ENCODE results near the gene SH3GLB1. TPM values are rescaled to one million over a fixed set of nuclear protein-coding genes. Genes with fewer than 3 reads are reported as not detected.

SH3GLB1 gene
- total and polyA plus RNA-seq, 10 of the 15 experiments (the other 5 are each of a cell fraction or from before 2014, with no cell fraction given) = 18.0 to 59.0 (median 36.5) TPM

GRCh38 chr1:86750530-86750929 is 46.2 kb downstream of the SH3GLB1 start:
- no peak overlapping the region for H3K9ac ChIP-seq (ENCODE audit: control insufficient read depth, insufficient read depth, low read length)
- FAIRE-seq = no peak
- H4K20me1 ChIP-seq (ENCODE audit: control insufficient read depth, insufficient read depth) = no peaks in the 10 kb centered on the region
- SMC1A ChIA-PET (ENCODE audit: uncharacterized antibody, unreplicated experiment) = interaction anchor here (0.7 to 1.2 kb wide), 3 partner anchors 21 to 521 kb away, joined by 3 to 4 read pairs (median 3); no protein-coding TSS in a partner anchor
- BruUV-seq (replicated peaks) = no TSS peak
- H3K36me3 ChIP-seq (ENCODE audit: control insufficient read depth in 2 of 2, insufficient read depth in 2 of 2, low read length in 1 of 2) = peaks cover 0 to 4% of the 10 kb centered on the region in 2 experiments; a peak in 1 of 4 replicates
- no peak overlapping the region for H3K4me3 ChIP-seq
- CTCF ChIA-PET = interaction anchor here (1.4 to 1.6 kb wide), 3 partner anchors 9 to 251 kb away, joined by 3 to 6 read pairs (median 4); no protein-coding TSS in a partner anchor
- POLR2A ChIA-PET = no interaction called here
- intact Hi-C loops (cut with micrococcal nuclease; ENCODE audit: unreplicated experiment) = no loop called here
- in situ Hi-C loops (cut with MboI) = no loop called here
- WGBS (ENCODE audit: insufficient coverage, insufficient replicate concordance, low lambda C conversion rate, missing lambda C conversion rate) = 64% methylated on average over 5 of the region's 5 CpGs
- H3K4me2 ChIP-seq (ENCODE audit: control insufficient read depth, insufficient read depth) = no peak overlapping the region
- TF ChIP-seq ZNF592 (IDR thresholded peaks at IDR 0.05) (no peak), GATAD2B (conservative IDR thresholded peaks at IDR 0.05; ENCODE audit: low read depth) (no peak)
- RAD21 ChIA-PET (ENCODE audit: unreplicated experiment) = interaction anchor here (1.5 kb wide), 1 partner anchor 370 kb away, joined by 3 read pairs; no protein-coding TSS in a partner anchor
- 0 out of 4 replicates have a peak, but pooled peaks cover 0 to 2% of the 10 kb centered on the region in 2 experiments for H3K27me3 ChIP-seq (replicated peaks in 1 of 2; ENCODE audit: control insufficient read depth in 2 of 2, insufficient read depth in 2 of 2, low read length in 1 of 2)
- H3K4me1 ChIP-seq (ENCODE audit: control insufficient read depth, insufficient read depth, low read length) = no peaks in the 10 kb centered on the region; the same call in 1 of the 2 replicates
- no peak overlapping the region for H2AFZ ChIP-seq (ENCODE audit: control insufficient read depth, low read depth, low read length)
- H3K79me2 ChIP-seq (ENCODE audit: control insufficient read depth, insufficient read depth, low read length) = no peaks in the 10 kb centered on the region
- H3K9me3 ChIP-seq (replicated peaks; ENCODE audit: control insufficient read depth, insufficient read depth, low read length) = no peaks in the 10 kb centered on the region; the same call in 2 of the 3 replicates
- no peak overlapping the region for H3K27ac ChIP-seq (ENCODE audit: control insufficient read depth, insufficient read depth)
- ATAC-seq = no peak
- DNase-seq (ENCODE audit: low read depth, low spot score) = no peak
